Measurements from ENCODE around the gene ZKSCAN5. TPM values are rescaled to one million over a fixed set of nuclear protein-coding genes. Genes with fewer than 3 reads are reported as not detected.
"Not testable (repeated sequence)": the region's sequence is repeated elsewhere in the genome, so short reads cannot be mapped to it uniquely, and the experiment has no call there.

ZKSCAN5 gene
- total RNA-seq, 1 donor: 12.3 TPM

DNA sequence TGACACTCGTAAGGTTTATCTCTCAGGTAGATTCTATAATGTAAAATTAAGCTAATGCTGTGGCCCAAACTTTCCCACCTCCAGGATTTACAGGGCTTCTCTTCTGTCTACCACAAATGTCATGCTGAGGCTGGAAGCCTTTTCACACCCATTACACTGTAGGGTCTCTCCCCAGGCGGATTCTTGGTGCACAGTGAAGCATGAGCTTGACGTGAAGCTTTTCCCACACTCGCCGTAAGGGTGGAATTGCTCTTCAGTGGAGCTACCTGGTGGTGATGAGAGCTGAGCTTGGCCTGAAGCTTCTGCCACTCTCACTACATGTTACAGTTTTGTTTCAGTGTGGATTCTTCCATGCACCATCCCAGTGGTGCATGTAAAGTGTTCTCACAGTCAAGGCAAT, 36.1 kb downstream of the ZKSCAN5 start:
- Histone ChIP-seq H4K20me1 (ENCODE audit: insufficient read depth, low read length) (no peaks in the 10 kb centered on the region), H3K79me2 (ENCODE audit: insufficient read depth, low read length) (no peaks in the 10 kb centered on the region), H3K4me3 (ENCODE audit: insufficient read depth, low read length) (no peak overlapping the region), H2AFZ (ENCODE audit: low read length) (no peak overlapping the region), H3K27ac (ENCODE audit: low read depth, low read length) (no peak overlapping the region), H3K9me3 (ENCODE audit: low read depth, low read length) (peaks cover 16% of the 10 kb centered on the region), H3K4me2 (ENCODE audit: insufficient read depth, low read length) (no peak overlapping the region), H3K27me3 (ENCODE audit: insufficient read depth, low read length) (no peaks in the 10 kb centered on the region), H3K4me1 (ENCODE audit: insufficient read depth, low read length) (no peaks in the 10 kb centered on the region), H3K36me3 (ENCODE audit: insufficient read depth, low read length) (no peaks in the 10 kb centered on the region)
- TF ChIP-seq, protein P1, sequence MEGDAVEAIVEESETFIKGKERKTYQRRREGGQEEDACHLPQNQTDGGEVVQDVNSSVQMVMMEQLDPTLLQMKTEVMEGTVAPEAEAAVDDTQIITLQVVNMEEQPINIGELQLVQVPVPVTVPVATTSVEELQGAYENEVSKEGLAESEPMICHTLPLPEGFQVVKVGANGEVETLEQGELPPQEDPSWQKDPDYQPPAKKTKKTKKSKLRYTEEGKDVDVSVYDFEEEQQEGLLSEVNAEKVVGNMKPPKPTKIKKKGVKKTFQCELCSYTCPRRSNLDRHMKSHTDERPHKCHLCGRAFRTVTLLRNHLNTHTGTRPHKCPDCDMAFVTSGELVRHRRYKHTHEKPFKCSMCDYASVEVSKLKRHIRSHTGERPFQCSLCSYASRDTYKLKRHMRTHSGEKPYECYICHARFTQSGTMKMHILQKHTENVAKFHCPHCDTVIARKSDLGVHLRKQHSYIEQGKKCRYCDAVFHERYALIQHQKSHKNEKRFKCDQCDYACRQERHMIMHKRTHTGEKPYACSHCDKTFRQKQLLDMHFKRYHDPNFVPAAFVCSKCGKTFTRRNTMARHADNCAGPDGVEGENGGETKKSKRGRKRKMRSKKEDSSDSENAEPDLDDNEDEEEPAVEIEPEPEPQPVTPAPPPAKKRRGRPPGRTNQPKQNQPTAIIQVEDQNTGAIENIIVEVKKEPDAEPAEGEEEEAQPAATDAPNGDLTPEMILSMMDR (IDR thresholded peaks at IDR 0.05; ENCODE audit: extremely low read depth, low read depth, low read length): no peak
- no peak for DNase-seq (ENCODE audit: insufficient read length, low spot score, missing footprints)

DNA sequence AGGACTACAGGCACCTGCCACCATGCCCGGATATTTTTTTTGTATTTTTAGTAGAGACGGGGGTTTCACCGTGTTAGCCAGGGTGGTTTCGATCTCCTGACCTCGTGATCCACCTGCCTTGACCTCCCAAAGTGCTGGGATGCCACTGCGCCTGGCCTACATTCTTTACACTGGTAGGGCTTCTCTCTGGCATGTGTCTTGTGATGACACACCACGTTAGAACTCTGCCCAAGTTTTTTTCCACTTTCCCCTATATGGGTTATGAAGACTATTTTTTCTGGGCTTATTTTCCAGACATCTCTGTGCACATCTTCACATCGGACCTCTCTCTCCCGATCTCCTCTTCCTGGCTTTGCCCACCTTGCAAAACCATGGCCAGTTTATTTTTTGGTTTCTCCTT, 36.8 kb downstream of the ZKSCAN5 start:
- peaks cover 13% of the 10 kb centered on the region for H3K9me3 ChIP-seq (ENCODE audit: low read depth, low read length)

DNA sequence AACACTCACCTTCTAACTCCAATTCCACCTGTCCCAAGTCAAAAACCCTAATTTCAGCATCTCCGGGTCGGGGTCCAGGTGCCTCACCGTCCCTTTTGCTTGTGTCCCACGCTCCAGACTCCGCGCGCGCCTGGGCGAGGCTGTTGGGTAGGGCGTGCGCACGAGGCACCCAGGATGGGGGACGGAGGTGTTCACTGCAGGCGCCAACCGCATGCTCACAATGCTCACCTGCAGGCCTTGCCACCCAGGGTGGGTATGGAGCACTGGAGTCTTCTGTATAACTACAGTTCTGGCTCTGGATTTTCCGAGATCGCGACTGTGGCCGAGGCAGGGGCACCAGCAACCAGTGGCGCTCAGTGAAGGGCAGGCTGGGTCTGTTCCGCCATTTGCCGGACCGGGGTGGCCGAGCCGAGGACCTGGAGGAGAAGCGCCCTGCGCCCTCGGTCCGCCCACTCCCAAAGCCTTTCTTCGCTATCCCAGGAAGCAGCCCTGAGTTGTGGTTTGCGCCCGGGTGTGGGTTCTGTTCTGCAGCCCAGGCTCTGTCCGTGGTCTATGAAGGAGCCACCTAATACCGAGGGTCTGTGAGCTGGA, 38.7 kb downstream of the ZKSCAN5 start:
- H3K27me3 ChIP-seq (ENCODE audit: insufficient read depth, low read length): no peaks in the 10 kb centered on the region
- H3K27ac ChIP-seq (ENCODE audit: low read depth, low read length): no peak overlapping the region
- H3K4me3 ChIP-seq (ENCODE audit: insufficient read depth, low read length): no peak overlapping the region
- no peaks in the 10 kb centered on the region for H3K4me1 ChIP-seq (ENCODE audit: insufficient read depth, low read length)
- H3K4me2 ChIP-seq (ENCODE audit: insufficient read depth, low read length): no peak overlapping the region
- no peaks in the 10 kb centered on the region for H3K79me2 ChIP-seq (ENCODE audit: insufficient read depth, low read length)
- H3K9me3 ChIP-seq (ENCODE audit: low read depth, low read length): peaks cover 16% of the 10 kb centered on the region
- no peak overlapping the region for H2AFZ ChIP-seq (ENCODE audit: low read length)
- TF ChIP-seq, protein P1 (IDR thresholded peaks at IDR 0.05; ENCODE audit: extremely low read depth, low read depth, low read length): no peak
- H3K36me3 ChIP-seq (ENCODE audit: insufficient read depth, low read length): peaks cover 8% of the 10 kb centered on the region
- no peaks in the 10 kb centered on the region for H4K20me1 ChIP-seq (ENCODE audit: insufficient read depth, low read length)
- DNase-seq (ENCODE audit: insufficient read length, low spot score, missing footprints): no peak

More for the DNA sequence above, 36.8 kb downstream of the ZKSCAN5 start:
- Histone ChIP-seq H3K36me3 (ENCODE audit: insufficient read depth, low read length) (no peaks in the 10 kb centered on the region), H3K27me3 (ENCODE audit: insufficient read depth, low read length) (no peaks in the 10 kb centered on the region), H3K27ac (ENCODE audit: low read depth, low read length) (no peak overlapping the region), H2AFZ (ENCODE audit: low read length) (no peak overlapping the region), H3K4me3 (ENCODE audit: insufficient read depth, low read length) (no peak overlapping the region), H3K4me2 (ENCODE audit: insufficient read depth, low read length) (no peak overlapping the region), H3K79me2 (ENCODE audit: insufficient read depth, low read length) (no peaks in the 10 kb centered on the region), H3K4me1 (ENCODE audit: insufficient read depth, low read length) (no peaks in the 10 kb centered on the region), H4K20me1 (ENCODE audit: insufficient read depth, low read length) (no peaks in the 10 kb centered on the region)
- no peak for DNase-seq (ENCODE audit: insufficient read length, low spot score, missing footprints)
- TF ChIP-seq, protein P1 (IDR thresholded peaks at IDR 0.05; ENCODE audit: extremely low read depth, low read depth, low read length): no peak

DNA sequence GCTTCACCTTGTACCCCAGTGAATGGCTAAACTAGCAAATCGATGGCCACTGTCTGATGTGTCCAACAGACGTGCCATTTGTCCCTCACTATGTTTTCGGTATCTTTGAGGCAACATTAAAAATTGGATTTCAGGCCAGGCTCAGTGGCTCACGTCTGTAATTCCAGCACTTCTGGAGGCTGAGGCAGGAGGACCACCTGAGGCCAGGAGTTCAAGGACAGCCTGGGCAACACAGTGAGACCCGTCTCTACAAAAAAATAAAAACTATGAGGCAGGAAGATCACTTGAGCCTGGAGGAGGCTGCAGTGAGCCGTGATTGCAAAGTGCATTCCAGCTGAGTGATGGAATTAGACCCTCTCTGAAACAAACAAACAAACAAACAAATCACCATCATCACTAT, 39.5 kb downstream of the ZKSCAN5 start:
- Histone ChIP-seq H3K4me3 (ENCODE audit: insufficient read depth, low read length) (no peak overlapping the region), H2AFZ (ENCODE audit: low read length) (no peak overlapping the region), H4K20me1 (ENCODE audit: insufficient read depth, low read length) (no peaks in the 10 kb centered on the region), H3K79me2 (ENCODE audit: insufficient read depth, low read length) (no peaks in the 10 kb centered on the region), H3K27ac (ENCODE audit: low read depth, low read length) (no peak overlapping the region), H3K27me3 (ENCODE audit: insufficient read depth, low read length) (no peaks in the 10 kb centered on the region), H3K4me1 (ENCODE audit: insufficient read depth, low read length) (no peaks in the 10 kb centered on the region), H3K4me2 (ENCODE audit: insufficient read depth, low read length) (no peak overlapping the region), H3K9me3 (ENCODE audit: low read depth, low read length) (peaks cover 16% of the 10 kb centered on the region), H3K36me3 (ENCODE audit: insufficient read depth, low read length) (peaks cover 9% of the 10 kb centered on the region)
- TF ChIP-seq, protein P1 (IDR thresholded peaks at IDR 0.05; ENCODE audit: extremely low read depth, low read depth, low read length): no peak
- DNase-seq (ENCODE audit: insufficient read length, low spot score, missing footprints): no peak

DNA sequence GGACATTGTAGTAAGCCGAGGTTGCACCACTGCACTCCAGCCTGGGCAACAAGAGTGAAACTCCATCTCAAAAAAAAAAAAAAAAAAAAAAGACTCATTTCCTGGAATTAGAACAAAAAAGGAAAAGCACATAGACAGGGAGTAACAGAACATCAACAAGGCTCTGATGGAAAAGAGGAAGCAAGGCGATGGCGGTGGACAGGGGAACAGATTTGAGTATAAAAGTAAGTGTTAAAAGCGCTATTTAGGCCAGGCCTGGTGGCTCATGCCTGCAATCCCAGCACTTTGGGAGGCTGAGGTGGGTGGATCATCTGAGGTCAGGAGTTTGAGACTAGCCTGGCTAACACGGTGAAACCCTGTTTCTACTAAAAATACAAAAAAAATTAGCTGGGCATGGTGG, 40.8 kb downstream of the ZKSCAN5 start:
- H3K4me2 ChIP-seq (ENCODE audit: insufficient read depth, low read length); H3K4me1 ChIP-seq (ENCODE audit: insufficient read depth, low read length); H4K20me1 ChIP-seq (ENCODE audit: insufficient read depth, low read length); H3K4me3 ChIP-seq (ENCODE audit: insufficient read depth, low read length); H3K27ac ChIP-seq (ENCODE audit: low read depth, low read length); H2AFZ ChIP-seq (ENCODE audit: low read length); H3K27me3 ChIP-seq (ENCODE audit: insufficient read depth, low read length); DNase-seq (ENCODE audit: insufficient read length, low spot score, missing footprints); H3K36me3 ChIP-seq (ENCODE audit: insufficient read depth, low read length); H3K79me2 ChIP-seq (ENCODE audit: insufficient read depth, low read length): not testable (repeated sequence)
- peaks cover 15% of the 10 kb centered on the region for H3K9me3 ChIP-seq (ENCODE audit: low read depth, low read length)

DNA sequence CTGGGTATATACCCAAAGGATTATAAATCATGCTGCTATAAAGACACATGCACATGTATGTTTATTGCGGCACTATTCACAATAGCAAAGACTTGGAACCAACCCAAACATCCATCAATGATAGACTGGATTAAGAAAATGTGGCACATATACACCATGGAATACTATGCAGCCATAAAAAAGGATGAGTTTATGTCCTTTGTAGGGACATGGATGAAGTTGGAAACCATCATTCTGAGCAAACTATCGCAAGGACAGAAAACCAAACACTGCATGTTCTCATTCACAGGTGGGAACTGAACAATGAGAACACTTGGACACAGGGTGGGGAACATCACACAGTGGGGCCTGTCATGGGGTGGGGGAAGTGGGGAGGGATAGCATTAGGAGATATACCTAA, 45.1 kb downstream of the ZKSCAN5 start:
- H2AFZ ChIP-seq (ENCODE audit: low read length); H3K27me3 ChIP-seq (ENCODE audit: insufficient read depth, low read length); H3K36me3 ChIP-seq (ENCODE audit: insufficient read depth, low read length); H3K4me1 ChIP-seq (ENCODE audit: insufficient read depth, low read length); H3K4me3 ChIP-seq (ENCODE audit: insufficient read depth, low read length); DNase-seq (ENCODE audit: insufficient read length, low spot score, missing footprints); H3K9me3 ChIP-seq (ENCODE audit: low read depth, low read length); H4K20me1 ChIP-seq (ENCODE audit: insufficient read depth, low read length); H3K27ac ChIP-seq (ENCODE audit: low read depth, low read length); H3K4me2 ChIP-seq (ENCODE audit: insufficient read depth, low read length): not testable (repeated sequence)
- peaks cover 23% of the 10 kb centered on the region for H3K79me2 ChIP-seq (ENCODE audit: insufficient read depth, low read length)
